CD4-positive, alpha-beta T cell treated with Interferon alpha-2 for 1 hour (primary cell): ENCODE results near the gene ACSM4.

Experiments
- DNase-seq, 2 donors: peaks; one replicate each; pipeline ENCODE4 v3.0.0-alpha.2; 2020 to 2022

Gene ACSM4

DNA sequence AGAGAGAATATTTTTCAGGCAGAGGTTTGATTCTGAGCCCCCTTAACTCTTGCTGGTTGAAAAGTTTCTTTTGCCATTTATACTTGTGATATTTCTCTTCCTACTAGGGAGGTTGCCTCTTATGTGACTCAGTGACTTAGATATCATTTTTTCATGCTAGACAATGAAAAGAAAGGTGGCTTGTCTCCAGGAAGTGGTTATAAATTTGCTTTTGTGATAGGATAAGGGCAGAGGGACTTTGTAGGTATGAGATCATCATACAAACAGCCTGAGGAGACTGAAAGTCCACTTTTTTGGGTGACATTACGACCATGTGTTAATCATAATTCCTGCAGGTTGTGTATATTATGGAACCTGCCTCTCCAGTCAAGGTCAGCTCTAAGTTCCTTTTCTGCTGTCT is 35.8 kb downstream of the ACSM4 start:
- no peak for DNase-seq

DNA sequence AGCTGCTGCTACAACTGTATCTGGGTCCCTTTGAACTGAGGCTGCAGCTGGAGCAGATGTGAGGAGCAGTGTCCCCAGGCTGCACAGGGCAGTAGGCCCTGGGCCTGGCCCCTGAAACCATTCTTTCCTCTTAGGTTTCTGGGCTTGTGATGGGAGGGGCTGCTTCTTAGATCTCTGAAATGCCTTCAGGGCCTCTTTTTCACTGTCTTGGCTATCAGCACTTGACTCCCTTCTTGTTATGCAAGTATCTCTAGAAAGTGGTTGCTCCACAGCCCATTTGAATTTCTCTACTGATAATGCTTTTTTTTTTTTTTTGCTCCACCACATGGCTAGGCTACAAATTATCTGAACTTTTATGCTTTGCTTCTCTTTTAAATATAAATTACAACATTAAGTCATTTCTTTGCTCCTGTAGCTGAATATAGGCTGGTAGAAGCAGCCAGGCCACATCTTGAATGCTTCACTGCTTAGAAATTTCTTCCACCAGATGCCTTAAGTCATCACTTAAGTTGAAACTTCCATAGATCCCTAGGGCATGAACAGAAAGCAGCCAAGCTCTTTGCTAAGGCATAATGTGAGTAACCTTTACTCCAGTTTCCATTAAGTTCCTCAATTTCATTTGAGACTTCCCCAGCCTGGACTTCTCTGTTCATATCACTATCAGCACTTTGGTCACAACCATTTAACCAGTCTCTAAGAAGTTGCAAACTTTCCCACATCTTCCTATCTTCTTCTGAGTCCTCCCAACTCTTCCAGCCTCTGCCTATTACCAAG is 41.1 kb downstream of the ACSM4 start:
- no peak for DNase-seq

DNA sequence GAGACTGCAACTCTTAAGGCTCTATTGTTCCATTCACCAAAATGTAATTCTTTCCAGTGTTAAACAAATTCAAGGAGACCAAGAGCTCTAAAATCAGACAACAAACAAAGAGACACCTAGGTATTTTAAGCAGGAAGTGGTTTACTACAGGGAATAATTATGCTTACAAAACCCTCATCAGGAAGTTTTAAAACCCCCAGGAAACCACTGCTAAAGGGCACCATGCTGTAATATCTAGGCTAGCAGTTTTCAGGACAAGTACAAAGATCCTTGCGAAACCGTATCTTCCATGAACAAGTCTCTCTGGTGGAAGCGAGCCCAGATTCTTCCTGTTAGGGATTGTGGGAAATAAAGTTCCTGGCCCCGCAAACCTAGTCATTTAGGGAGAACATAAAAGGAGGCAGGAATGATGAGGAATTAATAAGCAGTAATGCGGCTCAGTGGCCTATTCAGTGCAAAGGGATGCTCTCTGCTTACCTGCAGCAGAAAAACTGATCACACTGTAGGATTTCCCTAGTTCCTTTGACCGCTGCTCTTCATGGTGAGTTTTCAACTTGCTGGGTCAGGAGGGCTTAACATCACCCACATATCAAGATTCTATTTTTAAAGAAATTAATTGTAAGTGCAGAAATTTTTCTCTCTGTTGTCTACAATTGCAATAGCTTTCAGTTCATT is 42.8 kb downstream of the ACSM4 start:
- peak in 1 of 2 donors; percentile 14 for DNase-seq

DNA sequence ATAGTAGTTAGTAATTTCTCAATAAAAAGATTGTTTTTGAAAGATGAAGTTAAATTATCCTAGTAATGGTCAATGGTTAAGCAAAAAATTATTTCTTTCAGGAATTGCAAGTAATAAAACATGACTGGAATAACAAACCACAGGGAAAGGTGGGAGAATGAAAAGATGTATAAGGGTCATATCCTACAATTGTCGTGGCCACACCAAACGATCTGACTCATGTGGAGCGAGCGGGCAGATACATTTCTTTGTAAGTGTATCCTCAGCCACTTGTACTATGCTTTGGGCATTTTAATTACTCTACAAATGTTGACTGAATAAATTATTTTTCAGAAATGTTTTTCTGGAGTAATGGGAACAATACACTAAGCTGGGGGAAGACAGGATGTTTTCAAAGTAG is 45.5 kb downstream of the ACSM4 start:
- no peak for DNase-seq

DNA sequence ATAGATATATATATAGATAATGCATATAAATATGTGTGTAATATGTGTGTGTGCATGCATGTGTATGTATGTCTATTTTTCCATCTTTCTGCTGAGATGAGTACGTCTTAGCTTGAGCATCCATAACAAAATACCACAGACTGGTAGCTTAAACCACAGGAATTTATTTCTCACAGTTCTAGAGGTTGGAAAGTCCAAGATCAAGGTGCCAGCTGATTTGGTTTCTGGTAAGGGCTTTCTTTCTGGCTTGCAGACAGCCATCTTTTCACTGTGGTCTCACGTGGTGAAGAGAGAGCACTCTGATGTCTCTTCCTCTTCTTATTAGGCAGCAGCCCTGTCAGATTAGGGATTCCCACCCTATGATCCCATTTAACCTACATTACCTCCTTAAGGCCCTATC is 47.3 kb downstream of the ACSM4 start:
- DNase-seq = no peak

DNA sequence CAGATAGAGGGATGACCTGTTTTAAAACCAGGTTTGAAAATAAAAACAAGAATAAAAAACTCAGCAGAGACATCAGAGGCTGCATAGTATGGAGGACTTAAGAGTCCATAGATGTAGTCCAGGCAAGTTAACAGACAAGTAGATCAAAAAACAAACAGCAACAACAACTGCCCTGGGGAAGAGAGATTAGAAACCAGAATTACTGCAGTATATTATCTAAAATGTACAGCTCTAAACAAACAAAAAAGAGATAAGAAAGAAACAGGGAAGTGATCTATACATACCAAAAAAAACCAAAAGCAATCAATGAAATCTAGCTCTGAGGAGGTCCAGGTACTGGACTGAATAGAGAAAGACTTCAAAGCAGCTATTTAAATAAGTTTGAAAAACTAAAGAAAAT is 48.8 kb downstream of the ACSM4 start:
- DNase-seq = no peak

DNA sequence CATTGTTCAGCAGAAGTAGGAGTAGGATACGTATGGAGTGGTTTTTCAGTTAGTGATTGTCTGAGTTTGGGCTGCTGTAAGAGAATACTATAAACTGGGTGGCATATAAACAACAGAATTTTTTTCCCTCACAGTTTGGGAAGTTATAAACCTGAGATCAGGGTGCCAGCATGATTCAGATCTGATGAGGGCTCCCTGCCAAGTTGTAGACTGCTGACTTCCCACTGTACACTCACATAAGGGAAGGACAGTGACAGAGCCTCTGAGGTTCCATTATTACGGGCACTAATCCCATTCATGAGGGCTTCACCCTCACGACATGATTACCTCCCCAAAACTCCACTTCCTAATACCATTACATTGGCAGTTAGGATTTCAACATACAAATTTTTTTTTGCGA is 50.7 kb downstream of the ACSM4 start:
- no peak for DNase-seq

DNA sequence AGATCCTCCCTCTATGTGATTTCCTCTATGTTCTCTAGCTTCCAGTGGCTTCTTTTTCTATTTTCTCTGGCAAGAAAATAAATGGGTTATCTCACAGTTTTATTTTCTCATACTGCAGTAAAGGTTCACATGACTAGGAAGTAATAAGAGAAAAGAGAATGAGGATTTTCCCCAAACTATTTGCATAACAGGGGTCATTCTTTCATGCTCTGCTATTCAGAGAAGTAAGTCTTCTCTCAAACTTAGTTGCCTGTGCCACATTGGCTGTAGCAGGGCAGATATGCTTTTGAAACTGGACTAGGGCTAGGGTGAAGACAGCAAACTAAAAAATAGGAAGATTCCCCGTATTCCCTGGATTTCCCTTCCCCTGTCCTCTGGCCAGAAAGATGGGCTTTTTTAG is 57.4 kb downstream of the ACSM4 start:
- no peak for DNase-seq

DNA sequence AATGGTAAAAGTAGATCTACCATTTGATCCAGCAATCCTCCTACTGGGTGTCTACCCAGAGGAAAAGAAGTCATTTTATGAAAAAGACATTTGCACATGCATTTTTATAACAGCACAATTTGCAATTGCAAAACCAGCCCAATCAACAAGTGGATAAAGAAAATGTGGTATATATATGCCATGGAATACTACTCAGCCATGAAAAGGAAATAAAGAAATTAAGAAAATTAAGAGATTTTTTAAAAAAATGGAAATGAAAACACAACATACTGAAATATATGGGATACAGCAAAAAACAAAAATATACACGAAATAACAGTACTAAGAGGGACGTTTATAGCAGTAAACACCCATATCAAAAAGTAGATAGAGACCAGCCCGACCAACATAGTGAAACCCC is 58.9 kb downstream of the ACSM4 start:
- no peak for DNase-seq

DNA sequence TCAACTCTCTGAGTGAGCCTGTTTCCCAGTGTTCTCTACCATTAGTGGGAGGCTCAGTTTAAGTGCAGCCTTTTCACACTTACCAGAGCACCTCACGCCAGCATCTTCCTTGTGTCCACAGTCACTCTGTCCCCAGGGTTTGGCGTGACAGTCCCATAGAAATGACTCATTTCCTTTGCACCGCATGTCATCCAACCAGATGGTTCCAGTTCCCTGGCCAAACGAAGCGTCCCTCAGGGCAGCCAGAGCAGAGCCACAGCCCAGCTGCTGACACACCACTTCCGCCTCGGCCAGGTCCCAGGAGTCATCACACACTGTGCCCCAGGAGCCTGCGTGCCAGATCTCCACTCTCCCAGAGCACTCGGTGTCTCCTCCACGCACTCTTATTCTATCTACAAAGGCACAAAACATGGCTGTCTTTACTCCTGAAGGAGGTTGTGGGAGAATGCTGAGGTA is 65.4 kb downstream of the ACSM4 start:
- DNase-seq = no peak

DNA sequence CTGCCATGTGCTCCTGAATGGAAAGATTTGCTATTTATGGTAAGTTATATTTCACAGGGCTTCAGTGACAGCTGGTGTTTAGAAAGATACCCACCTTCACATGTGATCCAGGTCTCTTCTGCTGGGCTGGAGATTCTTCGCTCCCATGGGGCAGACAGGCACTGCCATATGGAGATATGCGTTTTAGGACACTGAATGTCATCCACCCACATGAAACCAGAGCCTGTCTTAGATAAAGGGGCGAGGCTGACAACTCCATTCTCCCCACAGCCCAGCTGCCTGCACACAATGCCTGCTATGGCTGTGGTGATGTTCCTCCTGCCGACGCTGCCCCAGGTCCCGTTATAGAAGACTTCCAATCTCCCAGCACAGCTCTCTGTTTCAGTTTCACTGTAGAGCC is 69.4 kb downstream of the ACSM4 start:
- no peak for DNase-seq

DNA sequence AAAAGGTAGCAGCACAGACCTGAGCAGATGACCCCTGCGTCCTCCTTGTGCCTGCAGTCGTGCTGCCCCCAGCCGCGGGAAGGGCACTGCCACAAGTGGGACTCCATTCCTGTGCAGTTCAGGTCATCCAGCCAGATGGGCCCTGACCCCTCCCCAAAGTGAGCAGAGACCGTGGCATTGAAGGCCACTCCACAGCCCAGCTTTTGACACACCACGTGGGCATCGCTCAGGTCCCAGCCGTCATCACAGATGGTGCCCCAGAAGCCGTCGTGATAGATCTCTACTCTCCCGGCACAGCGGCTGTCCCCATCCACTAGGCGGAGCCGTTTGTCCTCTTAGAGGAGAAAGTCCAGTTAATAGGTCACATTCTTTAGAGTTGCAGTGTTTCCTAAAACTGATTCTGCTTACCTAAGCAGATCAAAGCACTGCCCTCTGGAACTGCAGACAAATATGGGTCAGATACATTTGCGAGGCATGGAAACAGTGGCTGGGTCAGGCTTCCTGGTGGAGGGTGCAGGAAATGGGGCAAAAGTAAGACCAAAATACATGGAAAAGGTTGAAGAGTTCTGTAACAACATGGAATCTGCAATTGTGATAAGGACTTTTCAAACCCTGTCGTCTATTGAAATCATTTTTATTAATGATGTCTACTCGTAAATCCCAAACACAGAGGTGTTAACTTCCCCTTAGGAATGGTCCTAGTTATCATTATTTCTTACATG is 70.7 kb downstream of the ACSM4 start:
- DNase-seq = peak; percentile 3 to 16

DNA sequence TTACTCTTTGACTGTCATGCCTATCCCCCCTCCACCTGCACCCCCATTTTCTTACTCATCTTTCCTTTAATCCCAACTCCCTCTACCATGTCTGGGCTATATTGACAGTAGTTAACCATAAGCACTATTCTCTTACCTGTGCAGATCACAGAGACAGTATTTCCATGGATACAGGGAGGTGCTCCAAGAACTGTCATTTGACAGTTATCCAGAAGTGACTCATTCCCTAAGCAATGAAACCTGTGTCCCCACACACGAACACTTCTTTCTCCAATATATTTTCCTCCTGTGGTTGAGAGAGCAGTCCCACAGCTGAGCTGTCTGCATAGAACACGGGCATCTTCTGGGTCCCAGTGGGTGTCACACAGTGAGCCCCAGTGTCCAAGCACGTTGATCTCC is 71.3 kb downstream of the ACSM4 start:
- DNase-seq = no peak

DNA sequence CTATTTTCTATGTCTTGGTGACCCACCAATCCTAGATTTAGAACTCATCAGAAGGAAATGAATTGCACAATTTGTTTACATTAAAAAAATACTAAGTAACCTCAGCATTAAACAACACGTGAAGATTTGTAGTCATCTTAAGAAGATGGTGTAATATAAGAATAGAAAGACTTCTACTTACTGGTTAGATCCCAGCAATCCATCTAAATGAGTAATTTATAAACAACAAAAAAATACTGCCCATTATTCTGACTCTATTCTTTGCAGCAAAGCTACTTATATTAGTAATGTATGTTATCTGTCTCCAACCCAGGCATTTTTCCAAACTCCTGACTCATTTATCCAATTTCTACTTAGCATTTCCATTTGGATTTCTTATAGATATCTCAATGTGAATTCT is 72.3 kb downstream of the ACSM4 start:
- DNase-seq = no peak
